Activated CD4-positive, alpha-beta T cell treated with anti-CD3 and anti-CD28 coated beads, Interleukin-2, amount 50 U/mL, for 4 hours (primary cell): ENCODE results near the gene MAX.
"Not testable (repeated sequence)": the region's sequence is repeated elsewhere in the genome, so short reads cannot be mapped to it uniquely, and the experiment has no call there.

ENCODE experiments used
- DNase-seq, 2 experiments: peaks; one replicate each; pipeline ENCODE4 v3.0.0-alpha.2; 2020

MAX gene

DNA sequence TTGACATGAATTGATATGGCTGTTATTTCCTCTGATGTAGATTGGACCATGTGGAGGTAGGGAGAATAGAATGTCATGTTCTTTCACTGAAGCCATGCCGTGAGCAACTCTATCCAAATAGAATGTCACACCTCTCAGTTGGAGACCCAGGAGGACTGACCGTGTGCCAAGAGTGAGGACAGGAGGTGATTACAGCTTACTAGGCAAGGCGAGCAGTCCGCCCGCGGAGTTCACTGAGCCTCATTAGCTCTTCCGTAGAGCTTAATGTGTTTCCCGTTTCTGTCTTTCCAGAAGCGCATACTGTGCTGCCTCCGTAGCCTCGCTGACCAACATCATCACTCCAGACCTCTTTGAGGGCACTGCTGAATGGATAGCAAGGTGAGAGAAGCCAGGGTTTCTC is 70.0 kb downstream of the MAX start:
- no peak for DNase-seq

DNA sequence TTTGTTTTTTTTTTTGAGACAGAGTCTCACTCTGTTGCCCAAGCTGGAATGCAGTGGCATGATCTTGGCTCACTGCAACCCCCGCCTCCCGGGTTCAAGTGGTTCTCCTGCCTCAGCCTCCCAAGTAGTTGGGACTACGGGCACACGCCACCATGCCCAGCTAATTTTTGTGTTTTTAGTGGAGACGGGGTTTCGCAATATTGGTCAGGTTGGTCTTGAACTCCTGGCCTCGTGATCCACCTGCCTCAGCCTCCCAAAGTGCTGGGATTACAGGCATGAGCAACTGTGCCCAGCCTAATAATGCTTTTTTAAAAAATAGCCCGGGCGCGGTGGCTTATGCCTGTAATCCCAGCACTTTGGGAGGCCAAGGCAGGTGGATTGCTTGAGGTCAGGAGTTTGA is 71.0 kb downstream of the MAX start:
- not testable (repeated sequence) for DNase-seq

DNA sequence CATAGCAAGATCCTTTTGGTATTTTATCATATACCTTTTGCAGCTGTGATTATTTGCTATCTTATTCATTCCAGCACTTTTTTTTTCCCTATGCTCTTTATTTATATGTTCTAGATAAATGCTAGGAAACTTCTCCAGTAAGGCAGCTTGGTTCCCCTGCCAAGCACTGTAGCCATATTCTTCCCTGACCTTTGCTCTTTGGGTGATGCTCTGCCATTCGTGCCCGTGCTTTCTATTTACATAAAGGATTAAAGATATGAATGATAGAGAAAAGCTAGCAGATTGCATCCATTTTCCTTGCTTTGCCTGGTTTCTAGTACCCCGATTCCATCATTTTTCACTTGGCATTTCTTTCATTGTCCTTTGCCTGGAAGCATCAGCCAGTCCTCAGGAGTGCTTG is 73.4 kb downstream of the MAX start:
- DNase-seq = no peak

DNA sequence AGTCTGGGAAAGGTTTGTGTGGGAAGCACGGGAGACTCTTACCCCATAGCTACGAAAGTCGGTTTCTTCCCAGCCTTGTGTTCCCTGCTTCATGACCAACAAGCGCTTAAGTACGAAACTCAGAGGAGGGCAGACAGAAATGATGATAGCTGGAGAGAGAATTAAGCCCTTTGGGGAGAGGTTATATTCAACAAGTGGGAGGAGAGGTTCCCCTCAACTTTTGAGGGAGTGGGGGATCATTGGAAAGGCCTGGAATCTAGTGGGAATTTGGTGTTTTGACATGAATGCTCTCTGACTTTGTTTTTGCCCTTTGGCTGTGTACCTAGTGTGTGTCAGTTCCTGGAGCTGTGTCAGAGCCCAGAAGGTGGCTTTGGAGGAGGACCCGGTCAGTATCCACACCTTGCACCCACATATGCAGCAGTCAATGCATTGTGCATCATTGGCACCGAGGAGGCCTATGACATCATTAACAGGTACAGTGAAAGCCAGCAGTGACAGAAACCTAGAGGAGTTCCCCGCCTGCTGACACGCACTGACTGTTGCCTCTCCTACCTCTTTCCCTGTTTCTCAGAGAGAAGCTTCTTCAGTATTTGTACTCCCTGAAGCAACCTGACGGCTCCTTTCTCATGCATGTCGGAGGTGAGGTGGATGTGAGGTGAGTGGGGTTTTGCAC is 75.1 kb downstream of the MAX start:
- DNase-seq = no peak

DNA sequence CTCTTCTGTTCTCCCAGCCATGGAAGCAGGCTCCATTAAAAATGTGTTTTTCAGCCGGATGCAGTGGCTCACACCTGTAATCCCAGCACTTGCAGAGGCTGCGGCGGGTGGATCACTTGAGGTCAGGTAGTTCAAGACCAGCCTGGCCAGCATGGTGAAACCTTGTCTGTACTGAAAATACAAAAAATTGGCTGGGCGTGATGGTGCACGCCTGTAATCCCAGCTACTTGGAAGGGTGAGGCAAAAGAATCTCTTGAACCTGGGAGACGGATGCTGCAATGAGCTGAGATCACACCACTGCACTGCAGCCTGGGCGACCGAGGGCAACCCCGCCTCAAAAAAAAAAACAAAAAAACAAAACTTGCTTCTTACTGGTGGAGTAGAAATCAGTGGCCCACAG is 75.8 kb downstream of the MAX start:
- DNase-seq = no peak

DNA sequence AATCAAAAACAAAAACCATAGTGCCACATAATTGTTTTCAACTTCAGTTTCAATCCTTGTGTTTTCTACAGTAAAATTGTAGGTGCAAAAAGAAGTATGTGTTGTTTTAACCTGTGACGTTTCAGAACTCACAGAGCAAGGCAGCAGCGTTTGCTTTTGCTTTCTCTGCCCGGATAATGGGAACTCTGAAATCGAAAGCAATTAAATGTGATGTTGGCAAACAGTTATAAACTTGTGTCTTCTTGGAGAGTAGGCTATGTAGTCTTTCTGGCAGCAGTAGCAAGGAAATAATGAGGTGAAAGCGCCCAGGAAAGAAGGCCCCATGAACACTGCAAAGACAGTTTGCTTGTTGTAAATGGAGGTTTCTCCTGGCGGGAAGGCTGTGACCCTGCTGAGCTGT is 76.5 kb downstream of the MAX start:
- no peak for DNase-seq
